Measurements from ENCODE around the gene METTL25.
"Not testable (repeated sequence)": the region's sequence is repeated elsewhere in the genome, so short reads cannot be mapped to it uniquely, and the experiment has no call there.

The METTL25 gene

GRCh38 chr12:82360834-82361233 is 2.5 kb downstream of the METTL25 start:
- not testable (repeated sequence) for H3K27me3 Mint-ChIP-seq; H3K4me3 Mint-ChIP-seq; H3K27ac Mint-ChIP-seq (ENCODE audit: low read depth); ATAC-seq (replicated peaks; ENCODE audit: extremely low read depth, poor library complexity, severe bottlenecking); DNase-seq (ENCODE audit: low spot score in 2 of 2); H3K9me3 Mint-ChIP-seq
- Mint-ChIP-seq H3K36me3 (ENCODE audit: insufficient read depth) (peaks cover 21% of the 10 kb centered on the region), H3K4me1 (peaks cover 47% of the 10 kb centered on the region)

DNA sequence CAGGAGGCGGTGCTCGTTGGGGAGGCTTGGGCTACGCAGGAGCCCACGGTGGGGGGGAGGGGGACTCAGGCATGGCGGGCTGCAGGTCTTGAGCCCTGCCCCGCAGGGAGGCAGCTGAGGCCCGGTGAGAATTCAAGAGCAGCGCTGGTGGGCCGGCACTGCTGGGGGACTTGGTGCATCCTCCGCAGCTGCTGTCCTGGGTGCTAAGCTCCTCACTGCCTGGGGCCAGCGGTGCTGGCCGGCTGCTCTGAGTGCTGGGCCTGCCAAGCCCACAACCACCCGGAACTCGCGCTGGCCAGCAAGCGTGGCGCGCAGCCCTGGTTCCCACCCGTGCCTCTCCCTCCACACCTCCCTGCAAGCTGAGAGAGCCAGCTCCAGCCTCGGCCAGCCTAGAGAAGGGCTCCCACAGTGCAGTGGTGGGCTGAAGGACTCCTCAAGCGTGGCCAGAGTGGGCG is 3.2 kb downstream of the METTL25 start:
- H3K36me3 Mint-ChIP-seq (ENCODE audit: insufficient read depth), result peaks cover 20% of the 10 kb centered on the region
- peaks cover 41% of the 10 kb centered on the region for H3K4me1 Mint-ChIP-seq
- no peak for DNase-seq (ENCODE audit: low spot score in 2 of 2)
- no peaks in the 10 kb centered on the region for H3K27me3 Mint-ChIP-seq
- H3K27ac Mint-ChIP-seq (ENCODE audit: low read depth), result no peak overlapping the region
- no peaks in the 10 kb centered on the region for H3K9me3 Mint-ChIP-seq
- no peak for ATAC-seq (replicated peaks; ENCODE audit: extremely low read depth, poor library complexity, severe bottlenecking)
- H3K4me3 Mint-ChIP-seq, result no peak overlapping the region

DNA sequence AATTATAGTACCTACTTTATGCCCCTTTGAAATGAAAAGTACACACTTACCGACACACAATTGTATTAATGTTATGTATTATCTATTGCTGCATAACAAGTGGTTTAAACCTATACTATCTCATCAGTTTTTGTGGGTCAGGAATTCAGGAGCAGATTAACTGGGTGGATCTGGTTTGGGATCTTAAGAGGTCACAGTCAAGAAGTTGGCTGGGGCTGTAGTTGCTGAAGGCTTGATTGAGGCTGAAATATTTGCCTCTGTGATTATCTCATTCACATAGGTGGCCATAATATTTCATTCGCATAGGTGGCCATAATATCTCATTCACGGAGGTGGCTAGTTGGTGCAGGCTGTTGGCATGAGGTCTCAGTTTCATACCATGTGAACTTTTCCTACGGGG is 5.7 kb downstream of the METTL25 start:
- H3K9me3 Mint-ChIP-seq, result no peaks in the 10 kb centered on the region
- no peak overlapping the region for H3K27ac Mint-ChIP-seq (ENCODE audit: low read depth)
- DNase-seq (ENCODE audit: low spot score in 2 of 2) (no peak), ATAC-seq (replicated peaks; ENCODE audit: extremely low read depth, poor library complexity, severe bottlenecking) (no peak)
- no peak overlapping the region for H3K4me3 Mint-ChIP-seq
- H3K27me3 Mint-ChIP-seq, result no peaks in the 10 kb centered on the region
- H3K4me1 Mint-ChIP-seq, result peaks cover 33% of the 10 kb centered on the region
- H3K36me3 Mint-ChIP-seq (ENCODE audit: insufficient read depth), result peaks cover 5% of the 10 kb centered on the region

DNA sequence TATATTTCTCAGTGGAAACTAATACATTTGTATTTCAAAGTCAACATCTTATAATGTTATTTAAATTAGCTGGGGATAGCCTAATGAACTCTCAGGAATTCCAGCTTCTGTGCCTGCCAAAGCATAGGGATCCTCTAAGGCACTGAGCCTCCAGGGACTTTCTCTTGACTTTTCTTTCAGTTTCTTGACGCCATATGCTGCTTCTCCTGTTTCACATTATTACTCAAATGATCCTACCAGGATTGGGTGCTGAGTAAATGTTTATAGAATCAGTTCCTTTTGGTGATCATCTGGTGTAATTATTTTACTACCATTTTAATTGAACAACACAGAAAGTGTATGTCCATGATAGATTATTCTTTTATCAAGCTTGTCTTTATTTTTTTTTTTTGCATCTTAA is 7.9 kb downstream of the METTL25 start:
- Mint-ChIP-seq H3K4me3 (no peak overlapping the region), H3K4me1 (peaks cover 22% of the 10 kb centered on the region), H3K27ac (ENCODE audit: low read depth) (no peak overlapping the region), H3K9me3 (no peaks in the 10 kb centered on the region), H3K36me3 (ENCODE audit: insufficient read depth) (peaks cover 2% of the 10 kb centered on the region), H3K27me3 (no peaks in the 10 kb centered on the region)
- DNase-seq (ENCODE audit: low spot score in 2 of 2) (no peak), ATAC-seq (replicated peaks; ENCODE audit: extremely low read depth, poor library complexity, severe bottlenecking) (no peak)

GRCh38 chr12:82375201-82375600 is 16.9 kb downstream of the METTL25 start:
- Mint-ChIP-seq H3K9me3 (no peaks in the 10 kb centered on the region), H3K36me3 (ENCODE audit: insufficient read depth) (peaks cover 5% of the 10 kb centered on the region), H3K27me3 (no peaks in the 10 kb centered on the region), H3K4me3 (no peak overlapping the region), H3K4me1 (peaks cover 5% of the 10 kb centered on the region), H3K27ac (ENCODE audit: low read depth) (no peak overlapping the region)
- no peak for ATAC-seq (replicated peaks; ENCODE audit: extremely low read depth, poor library complexity, severe bottlenecking)
- no peak for DNase-seq (ENCODE audit: low spot score in 2 of 2)

GRCh38 chr12:82378997-82379396 is 20.7 kb downstream of the METTL25 start:
- H3K36me3 Mint-ChIP-seq (ENCODE audit: insufficient read depth), result peaks cover 2% of the 10 kb centered on the region
- no peak overlapping the region for H3K4me3 Mint-ChIP-seq
- DNase-seq (ENCODE audit: low spot score in 2 of 2), result no peak
- H3K27ac Mint-ChIP-seq (ENCODE audit: low read depth), result no peak overlapping the region
- no peaks in the 10 kb centered on the region for H3K4me1 Mint-ChIP-seq
- H3K27me3 Mint-ChIP-seq, result no peaks in the 10 kb centered on the region
- H3K9me3 Mint-ChIP-seq, result no peaks in the 10 kb centered on the region
- no peak for ATAC-seq (replicated peaks; ENCODE audit: extremely low read depth, poor library complexity, severe bottlenecking)

DNA sequence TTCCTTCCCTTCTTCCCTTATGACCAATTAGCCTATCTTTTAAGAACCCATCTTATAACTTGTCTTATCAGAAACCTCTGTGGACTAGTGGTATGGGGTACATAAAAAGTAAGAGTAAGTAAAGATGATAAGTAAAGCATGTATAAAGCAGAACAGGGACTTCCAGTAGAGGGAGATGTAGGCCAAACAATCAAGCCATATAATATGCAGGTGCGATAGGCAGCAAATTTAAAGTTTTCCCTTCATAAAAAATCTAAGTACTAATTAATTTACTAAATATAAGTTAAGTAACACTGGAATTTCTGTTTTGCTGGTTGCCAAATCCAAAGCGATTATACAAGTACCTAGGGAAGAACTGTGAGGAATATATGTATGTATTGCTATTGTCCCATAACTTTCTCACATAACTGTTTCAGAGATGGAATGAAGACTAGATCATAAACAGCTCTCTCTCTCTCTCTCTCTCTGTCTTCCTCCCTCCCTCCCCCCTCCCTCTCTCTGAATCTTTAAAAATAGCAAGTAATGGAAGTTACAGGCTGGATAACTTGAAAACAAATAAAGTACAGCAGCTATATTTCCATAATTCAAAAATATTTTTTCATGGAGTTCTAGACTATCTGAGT is 25.7 kb downstream of the METTL25 start:
- ATAC-seq (replicated peaks; ENCODE audit: extremely low read depth, poor library complexity, severe bottlenecking) (no peak), DNase-seq (ENCODE audit: low spot score in 2 of 2) (no peak)
- Mint-ChIP-seq H3K4me3 (no peak overlapping the region), H3K9me3 (no peaks in the 10 kb centered on the region), H3K27ac (ENCODE audit: low read depth) (no peak overlapping the region), H3K36me3 (ENCODE audit: insufficient read depth) (peaks cover 4% of the 10 kb centered on the region), H3K27me3 (no peaks in the 10 kb centered on the region), H3K4me1 (no peaks in the 10 kb centered on the region)

GRCh38 chr12:82398879-82399278 is 40.5 kb downstream of the METTL25 start:
- DNase-seq (ENCODE audit: low spot score in 2 of 2) (no peak), ATAC-seq (replicated peaks; ENCODE audit: extremely low read depth, poor library complexity, severe bottlenecking) (no peak)
- no peak overlapping the region for H3K4me3 Mint-ChIP-seq
- no peaks in the 10 kb centered on the region for H3K4me1 Mint-ChIP-seq
- peaks cover 3% of the 10 kb centered on the region for H3K36me3 Mint-ChIP-seq (ENCODE audit: insufficient read depth)
- H3K9me3 Mint-ChIP-seq, result no peaks in the 10 kb centered on the region
- no peak overlapping the region for H3K27ac Mint-ChIP-seq (ENCODE audit: low read depth)
- no peaks in the 10 kb centered on the region for H3K27me3 Mint-ChIP-seq

- peaks cover 6% of the 10 kb centered on the region for H3K36me3 Mint-ChIP-seq (ENCODE audit: insufficient read depth)
Observed at GRCh38 chr12:82400819-82401218, 42.5 kb downstream of the METTL25 start.

DNA sequence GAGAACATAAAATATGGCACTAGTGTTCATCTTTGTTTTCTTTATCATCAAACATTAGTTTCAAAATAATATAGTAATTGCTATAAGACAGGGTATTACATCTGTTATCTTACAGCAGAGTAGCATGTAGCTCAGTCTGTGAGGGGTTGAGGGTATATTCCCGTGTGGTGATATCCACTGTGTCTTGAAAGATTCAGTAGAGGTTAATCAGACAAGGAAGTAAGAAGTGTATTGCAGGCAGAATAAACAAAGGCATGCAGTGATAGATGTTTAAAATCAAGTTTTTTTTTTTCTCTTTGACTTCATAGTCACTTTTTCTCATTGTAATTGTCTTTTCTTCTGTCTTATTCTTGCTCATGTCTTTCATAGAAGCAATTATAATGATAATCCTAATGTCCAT is 48.3 kb downstream of the METTL25 start:
- ATAC-seq (replicated peaks; ENCODE audit: extremely low read depth, poor library complexity, severe bottlenecking) (no peak), DNase-seq (ENCODE audit: low spot score in 2 of 2) (no peak)
- H3K4me3 Mint-ChIP-seq, result no peak overlapping the region
- H3K36me3 Mint-ChIP-seq (ENCODE audit: insufficient read depth), result peaks cover 7% of the 10 kb centered on the region
- H3K9me3 Mint-ChIP-seq, result no peaks in the 10 kb centered on the region
- H3K27me3 Mint-ChIP-seq, result no peaks in the 10 kb centered on the region
- no peak overlapping the region for H3K27ac Mint-ChIP-seq (ENCODE audit: low read depth)
- no peaks in the 10 kb centered on the region for H3K4me1 Mint-ChIP-seq

More at GRCh38 chr12:82400819-82401218, 42.5 kb downstream of the METTL25 start:
- Mint-ChIP-seq H3K27me3 (no peaks in the 10 kb centered on the region), H3K27ac (ENCODE audit: low read depth) (no peak overlapping the region), H3K9me3 (no peaks in the 10 kb centered on the region), H3K4me1 (no peaks in the 10 kb centered on the region), H3K4me3 (no peak overlapping the region)
- DNase-seq (ENCODE audit: low spot score in 2 of 2), result no peak
- ATAC-seq (replicated peaks; ENCODE audit: extremely low read depth, poor library complexity, severe bottlenecking), result no peak

DNA sequence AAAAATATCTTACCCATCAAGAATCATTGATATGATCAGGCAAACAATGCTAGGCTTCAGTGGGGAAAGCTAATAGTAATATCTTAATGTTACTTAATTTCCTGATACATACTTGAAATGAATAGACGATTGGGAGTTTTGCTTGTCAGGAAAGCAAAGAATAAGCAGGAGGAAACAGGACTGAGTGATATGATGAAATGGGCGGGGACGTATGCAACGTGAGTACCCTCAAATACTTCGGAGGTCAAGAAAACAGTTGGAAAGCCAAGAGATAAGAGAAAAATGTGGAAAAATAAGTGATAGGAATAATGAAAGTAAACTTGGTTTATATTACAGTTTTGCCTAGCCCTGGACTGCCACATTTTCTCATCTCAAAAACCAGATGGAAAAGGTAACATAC is 49.2 kb downstream of the METTL25 start:
- no peaks in the 10 kb centered on the region for H3K9me3 Mint-ChIP-seq
- H3K4me3 Mint-ChIP-seq, result no peak overlapping the region
- ATAC-seq (replicated peaks; ENCODE audit: extremely low read depth, poor library complexity, severe bottlenecking) (no peak), DNase-seq (ENCODE audit: low spot score in 2 of 2) (no peak)
- H3K27me3 Mint-ChIP-seq, result no peaks in the 10 kb centered on the region
- H3K27ac Mint-ChIP-seq (ENCODE audit: low read depth), result no peak overlapping the region
- H3K36me3 Mint-ChIP-seq (ENCODE audit: insufficient read depth), result peaks cover 7% of the 10 kb centered on the region
- no peaks in the 10 kb centered on the region for H3K4me1 Mint-ChIP-seq

GRCh38 chr12:82408844-82409243 is 50.5 kb downstream of the METTL25 start:
- DNase-seq (ENCODE audit: low spot score in 2 of 2), result no peak
- no peaks in the 10 kb centered on the region for H3K27me3 Mint-ChIP-seq
- H3K4me1 Mint-ChIP-seq, result no peaks in the 10 kb centered on the region
- H3K4me3 Mint-ChIP-seq, result no peak overlapping the region
- H3K27ac Mint-ChIP-seq (ENCODE audit: low read depth), result no peak overlapping the region
- peaks cover 7% of the 10 kb centered on the region for H3K36me3 Mint-ChIP-seq (ENCODE audit: insufficient read depth)
- no peak for ATAC-seq (replicated peaks; ENCODE audit: extremely low read depth, poor library complexity, severe bottlenecking)
- H3K9me3 Mint-ChIP-seq, result no peaks in the 10 kb centered on the region

DNA sequence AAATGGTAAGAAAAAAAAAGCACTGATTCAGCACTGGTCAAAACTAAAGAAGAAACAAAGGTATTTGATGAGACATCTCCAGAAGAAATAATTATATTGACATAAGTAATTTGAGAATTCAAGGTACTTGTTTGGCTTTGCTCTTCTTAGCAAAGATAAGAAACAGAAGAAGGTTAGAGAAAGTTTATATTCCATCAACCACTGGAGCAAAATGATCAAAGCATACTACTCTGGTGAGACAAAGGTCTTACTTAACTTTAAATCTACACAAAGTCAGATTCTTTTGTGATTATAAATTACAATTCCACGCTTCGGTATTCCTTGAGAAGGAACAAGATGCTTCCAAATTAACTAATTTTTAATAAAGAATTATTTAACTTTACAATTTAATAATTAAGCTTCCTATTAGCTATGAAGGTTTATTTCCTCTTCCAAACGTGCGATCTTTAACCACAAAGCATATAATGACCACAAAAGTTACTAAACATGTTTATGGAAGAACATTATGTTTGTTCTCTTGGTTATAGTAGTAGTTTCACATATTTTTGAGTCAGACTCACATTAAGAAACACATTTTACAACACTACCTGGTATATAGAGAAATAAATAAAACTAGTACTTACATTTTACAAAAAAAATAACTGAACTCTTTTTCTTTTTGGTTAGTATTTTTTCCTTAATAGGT is 53.4 kb downstream of the METTL25 start:
- DNase-seq (ENCODE audit: low spot score in 2 of 2), result no peak
- no peak overlapping the region for H3K4me3 Mint-ChIP-seq
- no peaks in the 10 kb centered on the region for H3K27me3 Mint-ChIP-seq
- no peaks in the 10 kb centered on the region for H3K4me1 Mint-ChIP-seq
- no peak for ATAC-seq (replicated peaks; ENCODE audit: extremely low read depth, poor library complexity, severe bottlenecking)
- no peak overlapping the region for H3K27ac Mint-ChIP-seq (ENCODE audit: low read depth)
- H3K9me3 Mint-ChIP-seq, result no peaks in the 10 kb centered on the region
- H3K36me3 Mint-ChIP-seq (ENCODE audit: insufficient read depth), result peaks cover 3% of the 10 kb centered on the region

Measured in central memory CD8-positive, alpha-beta T cell (primary cell).